A673 (cell line): ENCODE results near the gene SLC43A1. TPM values are rescaled to one million over a fixed set of nuclear protein-coding genes. Genes with fewer than 3 reads are reported as not detected.

Experiments
- BruUV-seq: library from RNA; stranded (reverse); fragments of 400-500 nt; replicated peaks from 2 replicates; lab custom pipeline; 2021; lab: Mats Ljungman, UMichigan
- CTCF ChIA-PET: fragments of 300-600 bp; sonication (Branson Sonifier 250); formaldehyde crosslinking; loops from one replicate; lab custom pipeline; 2022; ENCODE audit warnings: antibody characterized with exemption; lab: Charles Lee
- POLR2A ChIA-PET: fragments of 300-600 bp; sonication (Branson Sonifier 250); formaldehyde crosslinking; loops from one replicate; lab custom pipeline; 2022; ENCODE audit warnings: antibody characterized with exemption; ENCODE audit not compliant: low non-redundant PET; lab: Charles Lee
- DNase-seq: peaks from one replicate; pipeline ENCODE4 v3.0.0-alpha.2; 2015; ENCODE audit warnings: low spot score
- H3K27ac ChIP-seq: fragments of 200-600 bp; sonication (generic); 2 replicates; pipeline ENCODE4 v1.5.1; 2016; ENCODE audit warnings: mixed run types, low read depth, mild to moderate bottlenecking, mixed read lengths, antibody characterized with exemption, low read length; ENCODE audit not compliant: poor library complexity, severe bottlenecking
- H3K27me3 ChIP-seq: fragments of 200-600 bp; sonication (generic); replicated peaks from 2 replicates; pipeline ENCODE4 v1.6.1; 2017; ENCODE audit warnings: mixed run types, low read depth, mild to moderate bottlenecking, mixed read lengths, antibody characterized with exemption, low read length; ENCODE audit not compliant: insufficient read depth, poor library complexity
- H3K36me3 ChIP-seq: fragments of 200-600 bp; sonication (generic); 2 replicates; pipeline ENCODE4 v1.6.1; 2016; ENCODE audit warnings: mixed run types, mild to moderate bottlenecking, mixed read lengths, antibody characterized with exemption, low read length; ENCODE audit not compliant: insufficient read depth, poor library complexity, severe bottlenecking
- H3K4me1 ChIP-seq: fragments of 200-600 bp; sonication (generic); 2 replicates; pipeline ENCODE4 v1.6.1; 2017; ENCODE audit warnings: mixed run types, mild to moderate bottlenecking, mixed read lengths, antibody characterized with exemption, low read length; ENCODE audit not compliant: insufficient read depth, poor library complexity, severe bottlenecking
- H3K4me3 ChIP-seq: fragments of 200-600 bp; sonication (generic); 2 replicates; pipeline ENCODE4 v1.5.1; 2016; ENCODE audit warnings: low read depth, mixed run types, mild to moderate bottlenecking, mixed read lengths, low read length; ENCODE audit not compliant: poor library complexity, severe bottlenecking
- H3K9me3 ChIP-seq: fragments of 200-600 bp; sonication (generic); 2 replicates; pipeline ENCODE4 v1.6.1; 2016; ENCODE audit warnings: mixed run types, low read depth, mild to moderate bottlenecking, mixed read lengths, antibody characterized with exemption, low read length; ENCODE audit not compliant: poor library complexity, severe bottlenecking
- CTCF ChIP-seq: fragments of 300-800, 200-600 bp; sonication (generic); conservative IDR thresholded peaks from 2 replicates; pipeline ENCODE4 v1.5.1; 2017; ENCODE audit warnings: low read depth, mild to moderate bottlenecking, antibody characterized with exemption, low read length, moderate library complexity, mixed read lengths
- EZH2 ChIP-seq: fragments of 200-600 bp; sonication (generic); IDR thresholded peaks from 2 replicates; pipeline ENCODE4 v1.6.1; 2017; ENCODE audit warnings: borderline replicate concordance, low read depth, mild to moderate bottlenecking, mixed read lengths, antibody characterized with exemption, low read length; ENCODE audit not compliant: poor library complexity, severe bottlenecking
- intact Hi-C: fragments of 100-400 bp; cut with micrococcal nuclease; formaldehyde crosslinking; loops from one replicate; pipeline ENCODE4 v1.10.0; 2022; ENCODE audit not compliant: unreplicated experiment
- total RNA-seq: library from RNA; stranded (reverse); gene quantifications from 2 replicates; pipeline ENCODE4 v1.2.3, GENCODE V29; 2021

SLC43A1 gene
- total RNA-seq, 1 experiment from 2014 or later: 18.4 TPM

DNA sequence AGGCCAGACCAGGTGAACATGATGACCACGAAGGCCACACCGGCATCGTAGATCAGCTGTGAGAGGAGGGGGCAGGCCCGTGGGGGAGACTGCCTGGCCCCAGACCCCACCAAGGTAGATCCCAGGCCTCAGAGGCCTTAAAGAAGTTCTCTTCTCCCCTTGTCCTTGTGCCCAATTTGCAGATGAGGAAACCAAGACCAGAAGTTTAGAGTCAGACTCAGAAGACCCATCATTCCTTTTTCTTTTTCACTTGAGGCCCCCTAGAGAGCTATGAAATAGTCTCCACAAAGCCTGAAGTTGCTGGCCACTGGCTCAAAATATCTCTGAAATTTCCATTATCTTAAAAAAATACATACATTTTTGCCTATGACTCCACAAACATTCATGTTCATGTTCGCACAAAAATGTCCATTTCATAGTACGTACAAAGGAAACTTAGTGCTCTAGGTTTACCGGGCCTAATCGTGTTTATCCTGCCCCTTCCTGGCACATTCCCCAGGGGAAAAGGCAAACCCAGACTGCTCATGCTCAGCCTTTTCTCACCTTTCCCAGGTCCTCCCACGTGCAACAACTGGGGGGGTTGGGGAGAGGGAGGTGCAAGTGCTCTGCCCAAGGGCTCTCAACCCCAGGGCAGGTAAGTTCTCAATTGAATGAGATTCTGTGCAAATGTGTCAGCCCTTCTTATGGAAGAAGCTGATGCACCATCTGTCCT lies 19.2 kb downstream of the SLC43A1 start:
- POLR2A ChIA-PET: no interaction called here
- Histone ChIP-seq H3K36me3 (no peaks in the 10 kb centered on the region), H3K4me1 (peaks cover 16% of the 10 kb centered on the region), H3K27me3 (no peaks in the 10 kb centered on the region), H3K9me3 (no peaks in the 10 kb centered on the region), H3K27ac (peak overlapping the region; percentile 28), H3K4me3 (no peak overlapping the region)
- intact Hi-C loops: loop anchor here (10.0 kb wide), 1 partner anchor 149 kb away; the partner anchor contains the start of gene YPEL4
- no TSS peak for BruUV-seq
- CTCF ChIA-PET: interaction anchor here (0.7 kb wide), 1 partner anchor 148 kb away, joined by 3 read pairs; no protein-coding TSS in a partner anchor
- TF ChIP-seq EZH2 (no peak), CTCF (no peak)
- DNase-seq: no peak

DNA sequence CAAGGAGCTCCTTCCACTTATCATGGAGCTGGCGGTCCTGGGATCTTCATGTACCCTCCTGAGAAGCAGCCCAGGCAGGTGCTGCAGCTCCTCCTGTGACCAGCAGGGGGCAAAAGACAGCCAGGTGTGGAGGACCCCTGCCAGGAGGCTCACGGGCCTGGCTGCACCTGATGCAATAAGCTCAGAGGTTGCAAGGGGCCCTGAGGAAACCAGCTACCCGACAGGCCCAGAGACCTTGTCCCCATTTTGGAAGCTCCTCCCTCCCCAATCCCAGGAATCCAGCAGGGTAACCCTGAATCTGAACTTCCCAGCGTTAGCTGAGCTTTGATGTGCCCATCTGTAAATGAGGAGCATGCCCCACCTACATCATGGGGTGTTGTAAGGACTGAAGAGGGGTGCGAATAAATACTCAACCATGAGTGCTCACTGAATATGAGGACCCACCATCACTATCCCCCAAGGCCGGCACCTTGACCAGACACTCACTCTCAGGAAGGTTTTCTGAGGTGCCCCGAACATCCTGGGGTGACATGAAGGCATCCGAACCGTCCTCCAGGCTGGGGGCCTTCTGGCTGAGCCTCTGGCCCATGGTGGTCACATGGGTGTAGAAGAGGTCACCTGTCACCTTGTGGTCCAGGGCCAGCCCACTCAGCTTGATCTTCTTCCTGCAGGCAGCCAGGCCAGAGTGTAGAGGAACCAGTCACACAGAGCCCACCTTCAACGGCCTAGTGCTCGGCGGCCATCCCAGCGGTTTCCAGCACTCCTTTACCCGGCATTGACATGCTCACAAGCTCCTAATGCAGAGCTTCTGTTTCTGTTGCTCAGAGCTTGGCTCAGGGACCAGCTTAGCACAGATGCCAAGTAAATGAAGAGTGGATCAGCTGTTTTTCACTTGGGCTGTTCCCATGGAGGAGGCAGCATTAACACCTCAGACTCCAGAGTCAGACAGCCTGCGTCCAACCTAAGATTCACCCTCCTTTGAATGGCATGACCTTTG lies 21.7 kb downstream of the SLC43A1 start:
- DNase-seq: peak; percentile 35
- POLR2A ChIA-PET: interaction anchor here (1.0 kb wide), 1 partner anchor 148 kb away, joined by 3 read pairs; no protein-coding TSS in a partner anchor
- no peaks in the 10 kb centered on the region for H3K27me3 ChIP-seq

More for the DNA sequence above, 21.7 kb downstream of the SLC43A1 start:
- H3K4me1 ChIP-seq: no peaks in the 10 kb centered on the region
- BruUV-seq: no TSS peak
- CTCF ChIA-PET: interaction anchor here (0.6 to 1.5 kb wide), 4 partner anchors 33 to 151 kb away, joined by 3 to 7 read pairs (median 4); no protein-coding TSS in a partner anchor
- intact Hi-C loops: loop anchor here (2.0 to 10.0 kb wide), 2 partner anchors 33 to 151 kb away; partner anchors contain the start of gene YPEL4
- no peak overlapping the region for H3K4me3 ChIP-seq
- H3K36me3 ChIP-seq: no peaks in the 10 kb centered on the region
- TF ChIP-seq EZH2 (no peak), CTCF (peak; percentile 90)
- no peak overlapping the region for H3K27ac ChIP-seq
- no peaks in the 10 kb centered on the region for H3K9me3 ChIP-seq
